DMS114 treated with DMSO at 0.1 percent for 48 hours (cell line): ENCODE measurements around the gene SNX4.
"Not testable (repeated sequence)": the region's sequence is repeated elsewhere in the genome, so short reads cannot be mapped to it uniquely, and the experiment has no call there.

Source experiments
- DNase-seq: peaks from one replicate; lab custom pipeline; 2025; ENCODE audit not compliant: unreplicated experiment; lab: John Stamatoyannopoulos, UW

SNX4 gene

GRCh38 chr3:125519678-125520562 is at the start of gene SNX4:
Gene SNX4, minus strand, starts transcription at chr3:125520202. Its CDS starts 30 bp downstream, at chr3:125520172.
- peak; percentile 82 for DNase-seq

GRCh38 chr3:125556314-125556713 is 36.3 kb upstream of the SNX4 start:
- no peak for DNase-seq

GRCh38 chr3:125552401-125552800 is 32.4 kb upstream of the SNX4 start:
- no peak for DNase-seq

GRCh38 chr3:125528920-125529319 is 8.9 kb upstream of the SNX4 start:
- no peak for DNase-seq

GRCh38 chr3:125525153-125525552 is 5.2 kb upstream of the SNX4 start:
- DNase-seq, result no peak

GRCh38 chr3:125520563-125520919 is 539 bp upstream of the SNX4 start:
- not testable (repeated sequence) for DNase-seq

GRCh38 chr3:125515421-125515820 is 4.6 kb downstream of the SNX4 start:
- no peak for DNase-seq

- no peak for DNase-seq
Measured at GRCh38 chr3:125513490-125514115, 6.4 kb downstream of the SNX4 start.

GRCh38 chr3:125512135-125512920 is 7.7 kb downstream of the SNX4 start:
- DNase-seq, result no peak

GRCh38 chr3:125511420-125512118 is 8.4 kb downstream of the SNX4 start:
- no peak for DNase-seq

- no peak for DNase-seq
Measured at GRCh38 chr3:125507128-125507527, 12.9 kb downstream of the SNX4 start.

- no peak for DNase-seq
Measured at GRCh38 chr3:125498630-125499029, 21.4 kb downstream of the SNX4 start.

- no peak for DNase-seq
Measured at GRCh38 chr3:125496701-125497100, 23.3 kb downstream of the SNX4 start.

GRCh38 chr3:125482406-125482805 is 37.6 kb downstream of the SNX4 start:
- DNase-seq, result no peak

GRCh38 chr3:125481786-125482185 is 38.2 kb downstream of the SNX4 start:
- DNase-seq, result no peak

GRCh38 chr3:125481375-125481759 is 38.6 kb downstream of the SNX4 start:
- not testable (repeated sequence) for DNase-seq

- no peak for DNase-seq
Measured at GRCh38 chr3:125480656-125481374, 39.2 kb downstream of the SNX4 start.

- DNase-seq, result no peak
Measured at GRCh38 chr3:125479091-125479490, 40.9 kb downstream of the SNX4 start.

GRCh38 chr3:125478326-125478725 is 41.7 kb downstream of the SNX4 start:
- DNase-seq, result no peak

- no peak for DNase-seq
Measured at GRCh38 chr3:125477701-125478100, 42.3 kb downstream of the SNX4 start.
